ENCODE data around the gene UGT8. TPM values are rescaled to one million over a fixed set of nuclear protein-coding genes. Genes with fewer than 3 reads are reported as not detected.

UGT8 gene
- total and polyA plus RNA-seq, 2 of the 8 experiments (the other 6 are each of a cell fraction or from before 2014, with no cell fraction given): 16.9 to 26.9 TPM

DNA sequence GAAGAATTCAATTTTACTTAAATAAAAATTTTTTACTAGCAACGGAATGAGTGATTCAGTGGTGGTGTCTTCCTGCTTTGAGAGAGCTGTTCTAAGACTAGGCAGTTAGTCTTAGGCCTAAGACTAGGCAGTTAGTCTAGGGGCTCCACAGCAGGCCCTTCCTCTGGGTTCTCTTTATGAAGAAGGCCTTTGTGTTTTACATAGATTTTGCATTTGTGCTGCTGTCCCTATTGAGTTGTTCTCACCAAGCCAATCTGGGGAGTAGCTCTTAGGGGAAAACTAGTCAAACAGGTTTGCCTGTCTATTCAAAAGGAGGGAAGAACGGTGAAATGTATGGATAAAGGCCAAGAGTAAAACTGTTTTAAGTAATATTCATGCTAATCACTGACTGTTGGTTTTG lies 7.6 kb downstream of the UGT8 start (continued):
- TF ChIP-seq, protein P1, sequence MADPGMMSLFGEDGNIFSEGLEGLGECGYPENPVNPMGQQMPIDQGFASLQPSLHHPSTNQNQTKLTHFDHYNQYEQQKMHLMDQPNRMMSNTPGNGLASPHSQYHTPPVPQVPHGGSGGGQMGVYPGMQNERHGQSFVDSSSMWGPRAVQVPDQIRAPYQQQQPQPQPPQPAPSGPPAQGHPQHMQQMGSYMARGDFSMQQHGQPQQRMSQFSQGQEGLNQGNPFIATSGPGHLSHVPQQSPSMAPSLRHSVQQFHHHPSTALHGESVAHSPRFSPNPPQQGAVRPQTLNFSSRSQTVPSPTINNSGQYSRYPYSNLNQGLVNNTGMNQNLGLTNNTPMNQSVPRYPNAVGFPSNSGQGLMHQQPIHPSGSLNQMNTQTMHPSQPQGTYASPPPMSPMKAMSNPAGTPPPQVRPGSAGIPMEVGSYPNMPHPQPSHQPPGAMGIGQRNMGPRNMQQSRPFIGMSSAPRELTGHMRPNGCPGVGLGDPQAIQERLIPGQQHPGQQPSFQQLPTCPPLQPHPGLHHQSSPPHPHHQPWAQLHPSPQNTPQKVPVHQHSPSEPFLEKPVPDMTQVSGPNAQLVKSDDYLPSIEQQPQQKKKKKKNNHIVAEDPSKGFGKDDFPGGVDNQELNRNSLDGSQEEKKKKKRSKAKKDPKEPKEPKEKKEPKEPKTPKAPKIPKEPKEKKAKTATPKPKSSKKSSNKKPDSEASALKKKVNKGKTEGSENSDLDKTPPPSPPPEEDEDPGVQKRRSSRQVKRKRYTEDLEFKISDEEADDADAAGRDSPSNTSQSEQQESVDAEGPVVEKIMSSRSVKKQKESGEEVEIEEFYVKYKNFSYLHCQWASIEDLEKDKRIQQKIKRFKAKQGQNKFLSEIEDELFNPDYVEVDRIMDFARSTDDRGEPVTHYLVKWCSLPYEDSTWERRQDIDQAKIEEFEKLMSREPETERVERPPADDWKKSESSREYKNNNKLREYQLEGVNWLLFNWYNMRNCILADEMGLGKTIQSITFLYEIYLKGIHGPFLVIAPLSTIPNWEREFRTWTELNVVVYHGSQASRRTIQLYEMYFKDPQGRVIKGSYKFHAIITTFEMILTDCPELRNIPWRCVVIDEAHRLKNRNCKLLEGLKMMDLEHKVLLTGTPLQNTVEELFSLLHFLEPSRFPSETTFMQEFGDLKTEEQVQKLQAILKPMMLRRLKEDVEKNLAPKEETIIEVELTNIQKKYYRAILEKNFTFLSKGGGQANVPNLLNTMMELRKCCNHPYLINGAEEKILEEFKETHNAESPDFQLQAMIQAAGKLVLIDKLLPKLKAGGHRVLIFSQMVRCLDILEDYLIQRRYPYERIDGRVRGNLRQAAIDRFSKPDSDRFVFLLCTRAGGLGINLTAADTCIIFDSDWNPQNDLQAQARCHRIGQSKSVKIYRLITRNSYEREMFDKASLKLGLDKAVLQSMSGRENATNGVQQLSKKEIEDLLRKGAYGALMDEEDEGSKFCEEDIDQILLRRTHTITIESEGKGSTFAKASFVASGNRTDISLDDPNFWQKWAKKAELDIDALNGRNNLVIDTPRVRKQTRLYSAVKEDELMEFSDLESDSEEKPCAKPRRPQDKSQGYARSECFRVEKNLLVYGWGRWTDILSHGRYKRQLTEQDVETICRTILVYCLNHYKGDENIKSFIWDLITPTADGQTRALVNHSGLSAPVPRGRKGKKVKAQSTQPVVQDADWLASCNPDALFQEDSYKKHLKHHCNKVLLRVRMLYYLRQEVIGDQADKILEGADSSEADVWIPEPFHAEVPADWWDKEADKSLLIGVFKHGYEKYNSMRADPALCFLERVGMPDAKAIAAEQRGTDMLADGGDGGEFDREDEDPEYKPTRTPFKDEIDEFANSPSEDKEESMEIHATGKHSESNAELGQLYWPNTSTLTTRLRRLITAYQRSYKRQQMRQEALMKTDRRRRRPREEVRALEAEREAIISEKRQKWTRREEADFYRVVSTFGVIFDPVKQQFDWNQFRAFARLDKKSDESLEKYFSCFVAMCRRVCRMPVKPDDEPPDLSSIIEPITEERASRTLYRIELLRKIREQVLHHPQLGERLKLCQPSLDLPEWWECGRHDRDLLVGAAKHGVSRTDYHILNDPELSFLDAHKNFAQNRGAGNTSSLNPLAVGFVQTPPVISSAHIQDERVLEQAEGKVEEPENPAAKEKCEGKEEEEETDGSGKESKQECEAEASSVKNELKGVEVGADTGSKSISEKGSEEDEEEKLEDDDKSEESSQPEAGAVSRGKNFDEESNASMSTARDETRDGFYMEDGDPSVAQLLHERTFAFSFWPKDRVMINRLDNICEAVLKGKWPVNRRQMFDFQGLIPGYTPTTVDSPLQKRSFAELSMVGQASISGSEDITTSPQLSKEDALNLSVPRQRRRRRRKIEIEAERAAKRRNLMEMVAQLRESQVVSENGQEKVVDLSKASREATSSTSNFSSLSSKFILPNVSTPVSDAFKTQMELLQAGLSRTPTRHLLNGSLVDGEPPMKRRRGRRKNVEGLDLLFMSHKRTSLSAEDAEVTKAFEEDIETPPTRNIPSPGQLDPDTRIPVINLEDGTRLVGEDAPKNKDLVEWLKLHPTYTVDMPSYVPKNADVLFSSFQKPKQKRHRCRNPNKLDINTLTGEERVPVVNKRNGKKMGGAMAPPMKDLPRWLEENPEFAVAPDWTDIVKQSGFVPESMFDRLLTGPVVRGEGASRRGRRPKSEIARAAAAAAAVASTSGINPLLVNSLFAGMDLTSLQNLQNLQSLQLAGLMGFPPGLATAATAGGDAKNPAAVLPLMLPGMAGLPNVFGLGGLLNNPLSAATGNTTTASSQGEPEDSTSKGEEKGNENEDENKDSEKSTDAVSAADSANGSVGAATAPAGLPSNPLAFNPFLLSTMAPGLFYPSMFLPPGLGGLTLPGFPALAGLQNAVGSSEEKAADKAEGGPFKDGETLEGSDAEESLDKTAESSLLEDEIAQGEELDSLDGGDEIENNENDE (IDR thresholded peaks at IDR 0.05; ENCODE audit: insufficient replicate concordance, low read length): peak; percentile 61
- TF ChIP-seq GABPA (IDR thresholded peaks at IDR 0.05; ENCODE audit: borderline replicate concordance, insufficient read depth, low read length) (no peak), SUZ12 (IDR thresholded peaks at IDR 0.05; ENCODE audit: low read length) (no peak), CHD1 (IDR thresholded peaks at IDR 0.05; ENCODE audit: low read depth, low read length) (no peak)

All from H1 (cell line).